Measurements from ENCODE around the gene MARVELD1. TPM values are rescaled to one million over a fixed set of nuclear protein-coding genes. Genes with fewer than 3 reads are reported as not detected.

Gene MARVELD1
- total and polyA plus RNA-seq, 2 of the 8 experiments (the other 6 are each of a cell fraction or from before 2014, with no cell fraction given), result 28.1 to 37.3 TPM

DNA sequence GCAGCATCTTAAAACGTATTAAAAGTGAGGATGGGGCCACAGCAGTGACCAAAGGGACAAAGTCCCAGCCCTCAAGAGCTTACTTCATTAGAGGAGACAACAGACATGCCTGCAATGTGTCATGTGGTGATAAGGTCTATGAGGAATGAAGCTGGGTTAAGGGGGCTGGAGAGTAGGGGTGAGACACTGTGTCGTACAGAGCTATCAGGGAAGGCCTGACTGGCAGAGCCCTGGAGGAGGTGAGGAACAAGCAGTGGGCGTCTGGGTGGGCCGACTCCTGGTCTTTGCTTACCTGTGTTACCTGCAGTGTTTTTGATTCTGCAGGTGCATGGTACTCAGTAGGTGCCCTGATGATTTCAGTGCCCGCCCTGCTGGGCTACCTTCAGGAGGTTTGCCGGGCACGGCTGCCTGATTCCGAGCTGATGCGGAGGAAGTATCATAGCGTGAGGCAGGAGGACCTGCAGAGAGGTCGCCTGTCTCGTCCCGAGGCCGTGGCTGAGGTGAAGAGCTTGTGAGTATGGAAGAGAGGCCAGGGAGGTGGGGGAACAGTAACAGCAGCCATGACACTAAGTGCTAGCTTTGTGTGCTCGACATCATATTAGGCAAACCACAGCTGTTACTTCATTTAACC lies 31.0 kb downstream of the MARVELD1 start (continued):
- no peak for TF ChIP-seq EP300 (IDR thresholded peaks at IDR 0.05; ENCODE audit: borderline replicate concordance in 1 of 2, low read depth in 2 of 2, low read length in 2 of 2)
- TF ChIP-seq JUN (IDR thresholded peaks at IDR 0.05; ENCODE audit: low read depth, low read length), result no peak
